GM10248 (cell line): Measurements from ENCODE around the gene ANO2.

Experiments used
- CTCF ChIA-PET: fragments of 300-600 bp; sonication (Branson Sonifier 250); formaldehyde crosslinking; extraction: SDS; loops from one replicate; lab custom pipeline; 2021; ENCODE audit warnings: antibody characterized with exemption; lab: Yijun Ruan, JAX
- POLR2A ChIA-PET: fragments of 350-650 bp; sonication (Branson Sonifier 250); formaldehyde crosslinking; extraction: SDS; loops from one replicate; lab custom pipeline; 2020; ENCODE audit warnings: antibody characterized with exemption; lab: Yijun Ruan, JAX
- DNase-seq: peaks from one replicate; pipeline ENCODE4 v3.0.0; 2012; ENCODE audit errors: extremely low spot score
- CTCF ChIP-seq: IDR thresholded peaks from 2 replicates; pipeline ENCODE4 v1.5.1; 2012; ENCODE audit warnings: mild to moderate bottlenecking, low read depth; ENCODE audit errors: extremely low read depth, missing control alignments, control extremely low read depth

Gene ANO2

GRCh38 chr12:5599378-5599777 lies 345.7 kb downstream of the ANO2 start:
- ChIA-PET CTCF (interaction anchor here (1.2 kb wide), 1 partner anchor 10 kb away, joined by 3 read pairs; no protein-coding TSS in a partner anchor), POLR2A (no interaction called here)
- TF ChIP-seq CTCF, result no peak
- no peak for DNase-seq

- ChIA-PET POLR2A (no interaction called here), CTCF (interaction anchor here (0.9 kb wide), 1 partner anchor 27 kb away, joined by 3 read pairs; no protein-coding TSS in a partner anchor)
- no peak for TF ChIP-seq CTCF
- no peak for DNase-seq
Measured at GRCh38 chr12:5593998-5594397, 351.1 kb downstream of the ANO2 start.

GRCh38 chr12:5593086-5593485 lies 352.0 kb downstream of the ANO2 start:
- ChIA-PET CTCF (interaction anchor here (0.9 kb wide), 1 partner anchor 28 kb away, joined by 3 read pairs; no protein-coding TSS in a partner anchor), POLR2A (no interaction called here)
- TF ChIP-seq CTCF, result no peak
- DNase-seq, result no peak

- no peak for TF ChIP-seq CTCF
- ChIA-PET POLR2A (no interaction called here), CTCF (no interaction called here)
Measured at GRCh38 chr12:5592310-5592709, 352.7 kb downstream of the ANO2 start.

GRCh38 chr12:5590316-5590715 lies 354.7 kb downstream of the ANO2 start:
- ChIA-PET POLR2A (no interaction called here), CTCF (no interaction called here)
- no peak for TF ChIP-seq CTCF
- no peak for DNase-seq

More at GRCh38 chr12:5592310-5592709, 352.7 kb downstream of the ANO2 start:
- no peak for DNase-seq

- no peak for DNase-seq
- POLR2A ChIA-PET, result no interaction called here
- CTCF ChIA-PET, result no interaction called here
- no peak for TF ChIP-seq CTCF
Measured at GRCh38 chr12:5589054-5589453, 356.0 kb downstream of the ANO2 start.
